ENCODE measurements around the gene PGS1. TPM values are rescaled to one million over a fixed set of nuclear protein-coding genes. Genes with fewer than 3 reads are reported as not detected.
"Not testable (repeated sequence)": the region's sequence is repeated elsewhere in the genome, so short reads cannot be mapped to it uniquely, and the experiment has no call there.

The PGS1 gene, protein sequence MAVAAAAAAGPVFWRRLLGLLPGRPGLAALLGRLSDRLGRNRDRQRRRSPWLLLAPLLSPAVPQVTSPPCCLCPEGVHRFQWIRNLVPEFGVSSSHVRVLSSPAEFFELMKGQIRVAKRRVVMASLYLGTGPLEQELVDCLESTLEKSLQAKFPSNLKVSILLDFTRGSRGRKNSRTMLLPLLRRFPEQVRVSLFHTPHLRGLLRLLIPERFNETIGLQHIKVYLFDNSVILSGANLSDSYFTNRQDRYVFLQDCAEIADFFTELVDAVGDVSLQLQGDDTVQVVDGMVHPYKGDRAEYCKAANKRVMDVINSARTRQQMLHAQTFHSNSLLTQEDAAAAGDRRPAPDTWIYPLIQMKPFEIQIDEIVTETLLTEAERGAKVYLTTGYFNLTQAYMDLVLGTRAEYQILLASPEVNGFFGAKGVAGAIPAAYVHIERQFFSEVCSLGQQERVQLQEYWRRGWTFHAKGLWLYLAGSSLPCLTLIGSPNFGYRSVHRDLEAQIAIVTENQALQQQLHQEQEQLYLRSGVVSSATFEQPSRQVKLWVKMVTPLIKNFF
- total RNA-seq (33.7 TPM), polyA plus RNA-seq (44.0 TPM)

DNA sequence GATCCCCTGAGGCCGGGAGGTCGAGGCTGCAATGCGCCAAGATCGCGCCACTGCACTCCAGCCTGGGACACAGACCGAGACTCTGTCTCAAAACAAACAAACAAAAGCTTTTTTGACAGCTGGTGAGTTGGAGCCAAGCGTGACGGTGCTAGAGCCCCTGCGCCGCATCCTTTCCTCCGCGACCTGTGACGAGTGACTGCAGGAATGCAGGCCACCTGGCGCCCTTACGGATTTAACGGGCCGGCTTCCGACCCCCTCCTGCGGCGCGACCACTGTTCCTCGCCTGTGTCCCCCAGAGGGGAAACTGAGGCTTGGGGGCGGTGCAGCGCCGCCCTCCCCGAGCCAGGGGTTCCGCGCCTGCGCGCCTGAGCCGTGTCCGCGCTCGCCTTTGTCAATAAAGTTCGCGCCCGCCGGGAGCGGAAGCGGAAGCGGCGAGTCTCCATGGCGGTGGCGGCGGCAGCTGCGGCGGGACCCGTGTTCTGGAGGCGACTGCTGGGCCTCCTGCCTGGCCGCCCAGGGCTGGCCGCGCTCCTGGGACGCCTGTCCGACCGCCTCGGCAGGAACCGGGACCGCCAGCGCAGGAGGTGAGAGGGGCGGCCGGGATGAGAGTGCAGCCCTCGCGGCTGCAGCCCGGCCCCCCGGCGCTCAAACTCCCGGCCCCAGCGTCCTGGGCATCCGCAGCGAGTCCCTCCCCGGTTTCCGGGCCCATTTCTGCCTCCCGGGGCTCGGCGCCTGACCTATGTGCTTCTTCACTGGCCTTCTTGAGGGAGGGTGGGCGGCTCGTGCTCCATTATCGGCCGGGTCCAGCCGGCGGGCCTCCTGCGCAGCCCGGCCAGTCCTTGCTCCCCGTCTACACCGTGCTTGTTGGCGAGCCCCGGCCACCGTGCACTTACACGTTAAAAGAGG is at the start of gene PGS1:
Gene PGS1 (plus strand): TSS at position 425 of the 906 bp plus-strand sequence. CDS start 17 bp downstream, at position 442.
- WGBS, result 1% methylated on average over 89 of the region's 89 CpGs
- no peak for DNase-seq (ENCODE audit: extremely low spot score)
- Histone ChIP-seq H3K4me3 (ENCODE audit: low read depth, low read length) (peak within 1 kb of the TSS; percentile 88), H3K36me3 (ENCODE audit: insufficient read depth) (no peaks in the 10 kb centered on the region), H3K4me1 (ENCODE audit: insufficient read depth) (no peaks in the 10 kb centered on the region), H3K27ac (ENCODE audit: low read depth) (peak within 1 kb of the TSS; percentile 85)

DNA sequence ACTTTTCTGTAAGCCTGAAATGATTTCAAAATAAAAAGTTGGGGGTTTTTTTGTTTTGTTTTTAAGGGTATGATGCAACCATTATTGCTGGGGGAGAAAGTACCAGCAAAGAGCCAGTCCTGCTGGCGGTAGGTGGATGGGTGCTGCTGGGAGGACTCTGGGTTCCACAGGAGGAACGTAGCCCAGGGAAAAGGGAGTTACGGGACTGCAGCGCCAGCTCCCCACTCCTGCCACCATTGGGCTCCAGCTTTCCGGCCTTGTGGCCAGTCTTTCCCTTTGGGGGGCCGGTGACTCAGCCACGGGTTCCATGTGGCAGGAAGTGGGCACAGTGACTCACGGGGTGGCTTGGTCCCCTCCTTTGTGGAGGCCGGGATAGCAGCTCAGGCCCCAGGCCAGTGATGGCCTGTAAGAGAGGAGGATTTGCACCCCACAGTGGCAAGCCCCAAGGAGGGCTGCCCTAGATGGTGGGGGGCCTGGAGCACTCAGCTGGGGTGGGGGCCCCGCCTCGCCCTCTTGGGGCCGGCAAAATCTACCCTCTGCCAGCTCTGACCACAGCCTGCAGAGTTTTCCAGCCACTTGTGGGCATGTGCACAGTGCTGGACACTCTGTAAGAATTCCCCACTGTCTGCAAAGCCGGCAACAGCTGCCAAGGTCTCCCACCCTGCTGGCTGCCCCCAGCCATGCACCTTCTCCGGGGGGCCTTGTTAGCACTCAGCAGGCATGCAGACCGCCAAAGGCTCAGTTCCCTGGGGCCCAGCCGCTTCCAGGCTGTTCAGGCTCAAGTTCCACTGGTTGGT is 49.0 kb upstream of the PGS1 start:
- WGBS, result 73% methylated on average over 16 of the region's 16 CpGs
- H3K27ac ChIP-seq (ENCODE audit: low read depth), result no peak overlapping the region
- no peak for DNase-seq (ENCODE audit: extremely low spot score)

DNA sequence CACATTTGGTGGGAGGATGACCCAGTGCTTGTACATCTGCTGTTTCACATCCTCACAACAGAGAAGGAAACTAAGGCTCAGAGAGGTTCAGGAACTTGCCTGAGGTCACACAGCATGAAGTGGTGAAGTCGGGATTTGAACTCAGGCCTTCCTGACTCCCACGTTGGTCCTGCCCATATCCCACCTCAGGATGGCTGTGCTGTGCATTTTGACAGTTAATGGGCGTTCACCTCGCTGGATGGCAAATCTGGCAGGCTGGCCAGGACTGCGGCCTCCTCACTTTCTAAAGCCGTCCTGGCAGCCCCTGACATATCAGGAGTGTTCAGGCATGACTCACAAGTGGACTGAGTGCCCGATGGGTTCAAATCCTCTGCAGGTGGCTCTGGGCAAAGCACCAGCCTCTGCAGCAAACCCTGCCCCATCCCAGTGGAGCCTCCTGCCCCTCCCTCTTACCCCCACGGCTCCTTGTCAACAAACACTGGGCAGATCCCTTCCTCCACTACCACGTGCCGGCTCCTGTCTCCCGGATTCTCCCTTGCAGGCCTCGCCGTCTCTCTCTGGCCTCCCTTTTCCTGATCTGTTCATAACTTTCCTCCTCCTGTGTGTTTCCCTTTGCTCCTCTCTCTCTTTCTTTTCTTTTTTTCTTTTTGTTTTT is 47.8 kb upstream of the PGS1 start:
- H3K4me1 ChIP-seq (ENCODE audit: insufficient read depth), result no peaks in the 10 kb centered on the region
- H3K36me3 ChIP-seq (ENCODE audit: insufficient read depth), result no peaks in the 10 kb centered on the region
- H3K27ac ChIP-seq (ENCODE audit: low read depth), result no peak overlapping the region
- 57% methylated on average over 13 of the region's 13 CpGs for WGBS
- H3K4me3 ChIP-seq (ENCODE audit: low read depth, low read length), result no peak overlapping the region
- DNase-seq (ENCODE audit: extremely low spot score), result no peak

More for the DNA sequence above, 49.0 kb upstream of the PGS1 start:
- Histone ChIP-seq H3K36me3 (ENCODE audit: insufficient read depth) (no peaks in the 10 kb centered on the region), H3K4me1 (ENCODE audit: insufficient read depth) (no peaks in the 10 kb centered on the region), H3K4me3 (ENCODE audit: low read depth, low read length) (no peak overlapping the region)

DNA sequence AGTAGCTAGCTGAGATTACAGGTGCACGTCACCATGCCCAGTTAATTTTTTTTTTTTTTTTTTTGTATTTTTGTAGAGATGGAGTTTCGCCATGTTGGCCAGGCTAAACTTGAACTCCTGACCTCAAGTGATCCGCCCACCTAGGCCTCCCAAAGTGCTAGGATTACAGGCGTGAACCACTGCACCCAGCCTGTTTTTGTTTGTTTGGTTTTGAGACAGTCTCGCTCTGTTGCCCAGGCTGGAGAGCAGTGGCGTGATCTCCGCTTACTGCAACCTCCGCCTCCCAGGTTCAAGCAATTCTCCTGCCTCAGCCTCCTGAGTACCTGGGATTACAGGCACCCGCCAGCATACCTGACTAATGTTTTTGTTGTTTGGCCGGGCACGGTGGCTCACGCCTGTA is 47.1 kb upstream of the PGS1 start:
- DNase-seq (ENCODE audit: extremely low spot score); H3K4me3 ChIP-seq (ENCODE audit: low read depth, low read length); H3K27ac ChIP-seq (ENCODE audit: low read depth); H3K4me1 ChIP-seq (ENCODE audit: insufficient read depth); H3K36me3 ChIP-seq (ENCODE audit: insufficient read depth): not testable (repeated sequence)
- WGBS, result 89% methylated on average over 12 of the region's 12 CpGs

DNA sequence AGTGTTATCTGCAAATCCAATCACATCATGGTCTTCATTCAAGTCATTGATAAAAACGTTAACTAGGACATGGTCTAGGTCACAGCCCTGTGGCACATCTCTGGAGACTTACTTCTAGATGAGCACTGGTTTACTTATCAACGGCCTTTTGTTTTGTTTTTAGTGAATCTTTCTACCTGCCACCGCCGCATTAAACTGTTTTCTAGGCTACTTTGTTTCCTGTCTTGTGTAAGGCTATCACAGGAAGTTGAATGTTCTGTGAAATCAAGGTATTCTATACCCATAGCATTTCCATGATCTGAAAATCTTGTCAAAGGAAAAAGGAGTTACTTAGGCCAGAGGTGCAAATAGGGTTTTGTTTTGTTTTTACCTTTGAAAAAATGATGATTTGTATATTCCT is 45.5 kb upstream of the PGS1 start:
- no peak for DNase-seq (ENCODE audit: extremely low spot score)
- Histone ChIP-seq H3K4me1 (ENCODE audit: insufficient read depth) (no peaks in the 10 kb centered on the region), H3K4me3 (ENCODE audit: low read depth, low read length) (no peak overlapping the region), H3K27ac (ENCODE audit: low read depth) (no peak overlapping the region), H3K36me3 (ENCODE audit: insufficient read depth) (no peaks in the 10 kb centered on the region)
- 72% methylated on average over 4 of the region's 4 CpGs for WGBS

DNA sequence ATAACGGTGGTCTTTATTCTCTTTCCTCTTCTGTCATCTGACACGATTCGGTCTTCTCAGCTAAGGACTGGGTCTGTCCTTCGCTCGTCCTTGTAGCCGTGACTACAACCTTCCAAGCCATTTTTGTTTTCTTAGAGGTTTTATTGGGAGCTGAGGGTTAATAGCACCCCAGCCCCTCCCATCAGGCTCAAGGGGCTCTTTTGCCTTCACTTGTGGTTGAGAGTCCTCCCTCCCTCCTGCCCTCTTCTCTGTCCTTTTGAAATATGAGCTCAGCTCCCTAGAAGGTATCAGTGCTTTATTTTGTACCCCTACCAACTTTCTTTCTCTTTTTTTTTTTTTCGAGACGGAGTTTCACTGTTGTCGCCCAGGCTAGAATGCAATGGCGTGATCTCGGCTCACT is 43.2 kb upstream of the PGS1 start:
- no peaks in the 10 kb centered on the region for H3K36me3 ChIP-seq (ENCODE audit: insufficient read depth)
- H3K4me1 ChIP-seq (ENCODE audit: insufficient read depth), result no peaks in the 10 kb centered on the region
- no peak overlapping the region for H3K27ac ChIP-seq (ENCODE audit: low read depth)
- H3K4me3 ChIP-seq (ENCODE audit: low read depth, low read length), result no peak overlapping the region
- DNase-seq (ENCODE audit: extremely low spot score), result no peak
- WGBS, result 85% methylated on average over 11 of the region's 11 CpGs

DNA sequence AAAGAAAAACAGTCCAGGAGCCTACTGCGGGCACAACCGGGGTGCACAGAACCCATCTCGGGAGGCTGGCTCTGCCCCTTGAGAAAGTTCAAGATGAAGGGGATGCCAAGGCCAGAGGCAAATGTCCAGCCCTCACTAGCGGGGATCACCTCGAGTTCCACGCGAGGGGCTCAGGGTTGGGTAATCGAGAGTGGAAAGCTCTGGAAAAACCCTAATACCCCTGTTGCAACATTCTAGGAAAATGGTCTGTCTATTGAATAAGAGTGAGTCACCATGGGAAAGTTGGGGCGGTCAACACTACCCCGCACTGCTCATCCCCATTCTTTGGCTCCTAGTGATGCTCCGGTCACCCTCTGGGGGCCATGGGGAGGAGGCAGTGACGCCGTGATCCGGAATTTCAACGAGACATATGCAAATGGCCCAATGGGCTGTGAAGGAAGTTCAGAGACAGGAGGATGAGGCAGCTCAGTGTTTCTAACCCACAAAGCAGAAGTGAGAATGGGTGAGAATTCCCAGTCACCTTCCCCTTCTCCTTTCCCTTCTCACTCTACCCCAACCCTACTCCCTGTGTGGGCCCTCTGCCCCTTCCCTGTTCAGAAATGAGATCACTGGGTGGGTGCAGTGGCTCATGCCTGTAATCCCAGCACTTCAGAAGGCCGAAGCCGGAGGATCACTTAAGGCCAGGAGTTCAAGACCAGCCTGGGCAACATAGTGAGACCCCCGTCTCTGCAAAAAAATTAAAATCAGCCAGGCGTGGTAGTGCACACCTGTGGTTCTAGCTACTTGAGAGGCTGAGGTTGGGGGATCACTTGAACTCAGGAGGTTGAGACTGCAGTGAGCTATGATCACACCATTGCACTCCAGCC is 41.0 kb upstream of the PGS1 start:
- Histone ChIP-seq H3K4me1 (ENCODE audit: insufficient read depth) (no peaks in the 10 kb centered on the region), H3K27ac (ENCODE audit: low read depth) (no peak overlapping the region), H3K4me3 (ENCODE audit: low read depth, low read length) (no peak overlapping the region), H3K36me3 (ENCODE audit: insufficient read depth) (no peaks in the 10 kb centered on the region)
- DNase-seq (ENCODE audit: extremely low spot score), result no peak
- WGBS, result 93% methylated on average over 19 of the region's 19 CpGs

DNA sequence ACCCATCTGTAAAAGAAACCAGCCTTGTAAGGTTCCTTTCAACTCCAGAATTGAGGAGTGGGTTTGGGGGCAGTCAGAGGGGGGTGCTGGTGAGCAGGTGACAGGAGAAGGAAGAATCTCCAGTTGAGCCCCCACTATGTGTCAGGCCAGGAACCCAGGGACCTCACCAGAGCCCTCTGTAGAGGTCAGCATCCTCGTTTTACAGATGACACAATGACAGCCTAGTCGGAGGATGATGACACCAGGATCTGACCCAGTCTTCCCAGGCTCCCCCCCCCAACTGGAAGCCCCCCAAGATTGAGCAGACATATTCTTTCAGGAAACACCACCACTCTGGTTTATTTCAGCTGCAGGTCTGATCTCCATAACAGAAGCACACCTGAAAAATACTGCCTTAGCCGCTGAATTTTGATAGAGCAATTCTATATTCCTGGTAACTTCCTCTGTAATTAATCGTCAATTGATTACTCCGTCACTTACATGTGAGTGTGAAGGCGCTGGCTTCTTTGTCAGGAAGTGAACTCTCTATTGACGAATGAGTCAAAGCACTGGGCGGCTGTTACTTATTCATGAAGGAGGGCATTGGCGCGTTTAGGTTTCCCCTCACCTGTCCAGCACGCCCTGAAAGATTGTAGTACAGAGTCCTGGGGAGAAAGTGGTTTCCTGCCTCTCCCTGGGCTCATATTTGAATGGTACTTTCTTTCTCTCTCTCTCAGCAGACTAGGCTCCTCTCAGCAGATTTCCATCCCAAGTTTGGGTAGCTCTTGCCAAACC is 39.8 kb upstream of the PGS1 start:
- H3K36me3 ChIP-seq (ENCODE audit: insufficient read depth), result no peaks in the 10 kb centered on the region
- H3K27ac ChIP-seq (ENCODE audit: low read depth), result no peak overlapping the region
- WGBS, result 72% methylated on average over 11 of the region's 11 CpGs
- H3K4me1 ChIP-seq (ENCODE audit: insufficient read depth), result no peaks in the 10 kb centered on the region
- no peak for DNase-seq (ENCODE audit: extremely low spot score)
- H3K4me3 ChIP-seq (ENCODE audit: low read depth, low read length), result no peak overlapping the region

DNA sequence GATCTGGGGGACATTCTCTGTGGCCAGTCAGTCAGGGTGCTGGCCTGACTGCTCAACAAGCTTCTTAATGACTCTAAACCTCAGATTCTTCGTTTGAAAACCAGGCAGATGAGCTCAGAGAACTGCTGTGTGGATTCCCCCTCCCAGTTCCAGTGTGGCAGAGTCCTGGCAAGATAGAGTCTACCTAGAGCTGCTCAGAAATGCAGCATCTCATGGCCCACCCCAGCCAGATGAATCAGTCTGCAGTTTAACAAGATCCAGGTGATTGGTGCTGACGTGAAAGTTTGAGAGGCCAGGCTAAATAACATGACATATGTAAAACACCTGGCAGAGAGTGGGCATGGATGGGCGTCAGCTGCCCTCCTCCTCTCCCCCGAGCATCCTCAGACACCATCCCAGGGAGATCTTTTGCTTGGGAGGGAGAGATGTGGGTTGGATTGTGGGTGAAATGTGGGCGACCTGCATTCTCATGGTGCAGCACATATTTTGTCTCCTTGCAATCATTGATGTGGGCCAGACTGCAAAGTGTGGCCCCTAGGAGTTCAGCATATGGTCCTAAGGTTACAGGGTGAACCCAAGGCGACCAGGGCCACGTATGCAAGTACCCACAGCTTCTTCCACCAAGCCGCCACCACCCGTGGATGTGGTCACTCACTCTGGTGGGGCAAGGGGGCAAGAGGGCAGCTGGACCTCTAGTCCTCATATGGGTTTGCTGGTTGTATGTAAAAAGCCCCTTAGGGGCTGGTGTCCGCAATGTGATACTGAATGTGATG is 38.1 kb upstream of the PGS1 start:
- DNase-seq (ENCODE audit: extremely low spot score), result no peak
- Histone ChIP-seq H3K4me3 (ENCODE audit: low read depth, low read length) (no peak overlapping the region), H3K4me1 (ENCODE audit: insufficient read depth) (no peaks in the 10 kb centered on the region), H3K36me3 (ENCODE audit: insufficient read depth) (no peaks in the 10 kb centered on the region), H3K27ac (ENCODE audit: low read depth) (no peak overlapping the region)
- whole genome bisulfite sequencing, result 83% methylated on average over 10 of the region's 10 CpGs

DNA sequence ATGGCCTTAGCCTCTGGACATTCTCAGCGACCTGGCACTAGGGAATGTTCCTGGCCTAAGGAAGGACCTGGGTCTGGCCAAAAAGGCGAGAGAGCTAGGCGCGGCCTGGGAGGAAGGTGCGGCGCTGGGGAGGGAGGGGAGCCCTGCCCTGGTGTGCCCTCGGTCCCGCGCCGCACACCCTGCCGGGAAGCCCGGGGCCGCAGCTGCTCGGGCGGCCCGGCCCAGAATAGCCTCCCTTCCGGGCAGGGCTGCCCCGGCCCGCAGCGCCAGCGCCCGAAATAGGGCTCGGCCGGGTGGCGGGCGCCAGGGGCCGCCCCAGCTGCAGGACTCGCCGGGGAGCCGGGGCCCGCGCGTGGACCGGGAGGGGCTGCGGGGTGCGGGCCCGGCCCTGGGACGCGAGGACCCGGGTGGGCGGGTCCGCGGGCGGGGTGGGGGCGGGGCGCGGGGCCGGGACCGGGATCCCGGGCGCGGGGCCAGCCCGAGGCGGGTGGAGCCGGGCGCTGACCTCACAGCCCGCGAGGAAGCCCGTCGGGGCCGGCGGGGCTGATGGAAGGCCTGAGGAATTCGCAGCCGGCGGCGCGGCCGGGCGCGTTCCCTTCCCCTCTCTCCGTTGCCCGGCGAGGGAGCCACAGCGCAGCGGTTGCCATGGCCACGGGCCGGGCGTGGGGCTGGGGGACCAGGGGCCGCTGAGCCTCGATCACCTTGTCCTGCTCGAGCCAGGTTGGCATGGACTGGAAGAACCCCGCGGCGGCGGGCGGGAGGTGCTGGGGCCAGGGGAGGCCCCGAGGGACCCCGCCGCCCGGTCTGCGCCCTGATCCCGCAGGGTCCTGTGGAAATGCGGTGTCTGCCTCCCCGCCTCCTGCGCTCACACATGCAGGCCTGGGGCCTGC is 36.6 kb upstream of the PGS1 start:
- WGBS, result 3% methylated on average over 95 of the region's 95 CpGs
- peak overlapping the region; percentile 85 for H3K27ac ChIP-seq (ENCODE audit: low read depth)
- no peaks in the 10 kb centered on the region for H3K36me3 ChIP-seq (ENCODE audit: insufficient read depth)
- H3K4me1 ChIP-seq (ENCODE audit: insufficient read depth), result no peaks in the 10 kb centered on the region
- H3K4me3 ChIP-seq (ENCODE audit: low read depth, low read length), result peak overlapping the region; percentile 31
- DNase-seq (ENCODE audit: extremely low spot score), result no peak

All from urinary bladder (tissue), 4 donors.